GM23248 (cell line): ENCODE data around the gene LHX1.

Experiments used
- EZH2 ChIP-seq: fragments of 200-600 bp; sonication (generic); IDR thresholded peaks from 2 replicates; pipeline ENCODE4 v1.6.1; 2018; ENCODE audit warnings: antibody characterized with exemption, mild to moderate bottlenecking; ENCODE audit not compliant: insufficient read depth, poor library complexity, severe bottlenecking
- EZH2phosphoT487 ChIP-seq: fragments of 200-600 bp; sonication (generic); IDR thresholded peaks from 2 replicates; pipeline ENCODE4 v1.6.1; 2018; ENCODE audit warnings: antibody characterized with exemption, moderate library complexity, mild to moderate bottlenecking, low read depth; ENCODE audit not compliant: insufficient read depth

DNA sequence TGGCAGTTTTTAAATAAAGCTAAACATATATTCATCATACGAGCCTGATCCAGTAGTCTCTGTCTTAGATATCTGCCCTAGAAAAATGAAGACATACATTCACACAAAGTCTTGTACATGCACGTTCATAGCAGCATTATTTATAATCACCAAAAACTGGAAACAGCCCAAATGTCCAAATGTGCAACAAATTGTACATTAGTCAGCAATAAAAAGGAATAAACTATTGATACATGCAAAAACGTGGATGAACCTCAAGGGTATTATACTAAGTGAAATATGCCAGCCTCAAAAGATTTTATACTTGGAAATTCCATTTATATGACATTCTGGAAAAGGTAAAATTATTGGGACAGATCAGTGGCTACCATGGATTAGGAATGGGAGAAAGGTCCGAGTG is 34.2 kb downstream of the LHX1 start:
- TF ChIP-seq EZH2 (no peak), EZH2phosphoT487 (no peak)
